ENCODE results near the gene CA11.

CA11 gene

GRCh38 chr19:48629599-48630295, 16.2 kb downstream of the CA11 start:
- Histone ChIP-seq H3K27me3 (replicated peaks) (no peaks in the 10 kb centered on the region), H3K36me3 (replicated peaks) (no peaks in the 10 kb centered on the region), H3K27ac (peak overlapping the region; percentile 5), H3K4me3 (ENCODE audit: low read depth, low read length) (peak overlapping the region; percentile 27)
- DNase-seq = peak; percentile 56
- no peak for TF ChIP-seq CTCF (IDR thresholded peaks at IDR 0.05; ENCODE audit: low read depth, low read length, missing control alignments)
- in situ Hi-C loops (cut with HindIII; ENCODE audit: low pct_ligation_motif_present, low sequenced_read_pairs) = no loop called here

- in situ Hi-C loops (cut with HindIII; ENCODE audit: low pct_ligation_motif_present, low sequenced_read_pairs) = no loop called here
- Histone ChIP-seq H3K27ac (no peak overlapping the region), H3K4me3 (ENCODE audit: low read depth, low read length) (no peak overlapping the region), H3K36me3 (replicated peaks) (no peaks in the 10 kb centered on the region), H3K27me3 (replicated peaks) (no peaks in the 10 kb centered on the region)
- DNase-seq = no peak
- TF ChIP-seq CTCF (IDR thresholded peaks at IDR 0.05; ENCODE audit: low read depth, low read length, missing control alignments) = no peak
These were observed 16.7 kb downstream of the CA11 start for GRCh38 chr19:48629297-48629598.

- Histone ChIP-seq H3K36me3 (replicated peaks) (no peaks in the 10 kb centered on the region), H3K4me3 (ENCODE audit: low read depth, low read length) (no peak overlapping the region), H3K27ac (no peak overlapping the region), H3K27me3 (replicated peaks) (no peaks in the 10 kb centered on the region)
- TF ChIP-seq CTCF (IDR thresholded peaks at IDR 0.05; ENCODE audit: low read depth, low read length, missing control alignments) = no peak
- no peak for DNase-seq
- in situ Hi-C loops (cut with HindIII; ENCODE audit: low pct_ligation_motif_present, low sequenced_read_pairs) = no loop called here
These were observed 17.3 kb downstream of the CA11 start for GRCh38 chr19:48628486-48629296.

- Histone ChIP-seq H3K4me3 (ENCODE audit: low read depth, low read length) (no peak overlapping the region), H3K27ac (no peak overlapping the region), H3K36me3 (replicated peaks) (no peaks in the 10 kb centered on the region), H3K27me3 (replicated peaks) (no peaks in the 10 kb centered on the region)
- TF ChIP-seq CTCF (IDR thresholded peaks at IDR 0.05; ENCODE audit: low read depth, low read length, missing control alignments) = no peak
- in situ Hi-C loops (cut with HindIII; ENCODE audit: low pct_ligation_motif_present, low sequenced_read_pairs) = no loop called here
- DNase-seq = no peak
These were observed 18.1 kb downstream of the CA11 start for GRCh38 chr19:48627865-48628314.

- no peak for DNase-seq
- Histone ChIP-seq H3K4me3 (ENCODE audit: low read depth, low read length) (no peak overlapping the region), H3K27ac (no peak overlapping the region), H3K27me3 (replicated peaks) (no peaks in the 10 kb centered on the region), H3K36me3 (replicated peaks) (no peaks in the 10 kb centered on the region)
- in situ Hi-C loops (cut with HindIII; ENCODE audit: low pct_ligation_motif_present, low sequenced_read_pairs) = no loop called here
- TF ChIP-seq CTCF (IDR thresholded peaks at IDR 0.05; ENCODE audit: low read depth, low read length, missing control alignments) = no peak
These were observed 18.7 kb downstream of the CA11 start for GRCh38 chr19:48627201-48627864.
